DOHH2 (cell line): Measurements from ENCODE around the gene TAGLN3.

Source experiments
- EZH2phosphoT487 ChIP-seq: fragments of 200-600 bp; sonication (generic); IDR thresholded peaks from 2 replicates; pipeline ENCODE4 v1.6.1; 2017; ENCODE audit warnings: borderline replicate concordance, mild to moderate bottlenecking, antibody characterized with exemption, low read length, moderate library complexity, mixed read lengths
- TF ChIP-seq, protein P1 (sequence below): fragments of 200-600 bp; sonication (generic); IDR thresholded peaks from one replicate; pipeline ENCODE4 v1.5.1; 2014; ENCODE audit warnings: antibody characterized with exemption, mild to moderate bottlenecking, low read depth, low read length; ENCODE audit not compliant: poor library complexity, severe bottlenecking

GRCh38 chr3:112007633-112008032, 8.9 kb downstream of the TAGLN3 start:
- TF ChIP-seq, protein P1, sequence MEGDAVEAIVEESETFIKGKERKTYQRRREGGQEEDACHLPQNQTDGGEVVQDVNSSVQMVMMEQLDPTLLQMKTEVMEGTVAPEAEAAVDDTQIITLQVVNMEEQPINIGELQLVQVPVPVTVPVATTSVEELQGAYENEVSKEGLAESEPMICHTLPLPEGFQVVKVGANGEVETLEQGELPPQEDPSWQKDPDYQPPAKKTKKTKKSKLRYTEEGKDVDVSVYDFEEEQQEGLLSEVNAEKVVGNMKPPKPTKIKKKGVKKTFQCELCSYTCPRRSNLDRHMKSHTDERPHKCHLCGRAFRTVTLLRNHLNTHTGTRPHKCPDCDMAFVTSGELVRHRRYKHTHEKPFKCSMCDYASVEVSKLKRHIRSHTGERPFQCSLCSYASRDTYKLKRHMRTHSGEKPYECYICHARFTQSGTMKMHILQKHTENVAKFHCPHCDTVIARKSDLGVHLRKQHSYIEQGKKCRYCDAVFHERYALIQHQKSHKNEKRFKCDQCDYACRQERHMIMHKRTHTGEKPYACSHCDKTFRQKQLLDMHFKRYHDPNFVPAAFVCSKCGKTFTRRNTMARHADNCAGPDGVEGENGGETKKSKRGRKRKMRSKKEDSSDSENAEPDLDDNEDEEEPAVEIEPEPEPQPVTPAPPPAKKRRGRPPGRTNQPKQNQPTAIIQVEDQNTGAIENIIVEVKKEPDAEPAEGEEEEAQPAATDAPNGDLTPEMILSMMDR: no peak
- no peak for TF ChIP-seq EZH2phosphoT487
